GM19455 (cell line): ENCODE data around the gene SEMA3A.
"Not testable (repeated sequence)": the region's sequence is repeated elsewhere in the genome, so short reads cannot be mapped to it uniquely, and the experiment has no call there.

Experiments used
- ATAC-seq: cut with Tn5 transposase; IDR thresholded peaks from one replicate; pipeline ENCODE4 v1.9.1; 2021; ENCODE audit not compliant: unreplicated experiment

The SEMA3A gene

GRCh38 chr7:84070770-84071169 lies 123.8 kb downstream of the SEMA3A start:
- no peak for ATAC-seq

- ATAC-seq: no peak
Observed at GRCh38 chr7:84069999-84070500, 124.5 kb downstream of the SEMA3A start.

- ATAC-seq: no peak
Observed at GRCh38 chr7:84069033-84069432, 125.6 kb downstream of the SEMA3A start.

GRCh38 chr7:84062489-84062901 lies 132.1 kb downstream of the SEMA3A start:
- ATAC-seq: not testable (repeated sequence)

- ATAC-seq: no peak
Observed at GRCh38 chr7:84060760-84061261, 133.8 kb downstream of the SEMA3A start.

- no peak for ATAC-seq
Observed at GRCh38 chr7:84060000-84060399, 134.6 kb downstream of the SEMA3A start.

GRCh38 chr7:84058311-84059076 lies 136.1 kb downstream of the SEMA3A start:
- no peak for ATAC-seq

- ATAC-seq: no peak
Observed at GRCh38 chr7:84057576-84057975, 137.0 kb downstream of the SEMA3A start.

- no peak for ATAC-seq
Observed at GRCh38 chr7:84055904-84056605, 138.5 kb downstream of the SEMA3A start.

GRCh38 chr7:84055199-84055598 lies 139.4 kb downstream of the SEMA3A start:
- ATAC-seq: not testable (repeated sequence)

- no peak for ATAC-seq
Observed at GRCh38 chr7:84049071-84049836, 145.3 kb downstream of the SEMA3A start.

GRCh38 chr7:84047085-84047484 lies 147.5 kb downstream of the SEMA3A start:
- ATAC-seq: no peak

GRCh38 chr7:84044834-84045233 lies 149.8 kb downstream of the SEMA3A start:
- ATAC-seq: no peak

- ATAC-seq: no peak
Observed at GRCh38 chr7:84043661-84044191, 150.9 kb downstream of the SEMA3A start.

- no peak for ATAC-seq
Observed at GRCh38 chr7:84042110-84042539, 152.5 kb downstream of the SEMA3A start.

GRCh38 chr7:84041649-84042048 lies 152.9 kb downstream of the SEMA3A start:
- ATAC-seq: no peak

GRCh38 chr7:84040355-84040754 lies 154.2 kb downstream of the SEMA3A start:
- no peak for ATAC-seq

GRCh38 chr7:84039432-84039831 lies 155.2 kb downstream of the SEMA3A start:
- ATAC-seq: no peak

- no peak for ATAC-seq
Observed at GRCh38 chr7:84027678-84028077, 166.9 kb downstream of the SEMA3A start.

- ATAC-seq: no peak
Observed at GRCh38 chr7:84025332-84025927, 169.2 kb downstream of the SEMA3A start.
